Activated naive CD8-positive, alpha-beta T cell treated with anti-CD3 and anti-CD28 coated beads, Interleukin-2, amount 50 U/mL, for 16 hours (primary cell): ENCODE results near the gene ICAM1.

ENCODE experiments used
- DNase-seq: peaks from one replicate; pipeline ENCODE4 v3.0.0-alpha.2; 2020; ENCODE audit warnings: low read depth, low spot score

The ICAM1 gene

DNA sequence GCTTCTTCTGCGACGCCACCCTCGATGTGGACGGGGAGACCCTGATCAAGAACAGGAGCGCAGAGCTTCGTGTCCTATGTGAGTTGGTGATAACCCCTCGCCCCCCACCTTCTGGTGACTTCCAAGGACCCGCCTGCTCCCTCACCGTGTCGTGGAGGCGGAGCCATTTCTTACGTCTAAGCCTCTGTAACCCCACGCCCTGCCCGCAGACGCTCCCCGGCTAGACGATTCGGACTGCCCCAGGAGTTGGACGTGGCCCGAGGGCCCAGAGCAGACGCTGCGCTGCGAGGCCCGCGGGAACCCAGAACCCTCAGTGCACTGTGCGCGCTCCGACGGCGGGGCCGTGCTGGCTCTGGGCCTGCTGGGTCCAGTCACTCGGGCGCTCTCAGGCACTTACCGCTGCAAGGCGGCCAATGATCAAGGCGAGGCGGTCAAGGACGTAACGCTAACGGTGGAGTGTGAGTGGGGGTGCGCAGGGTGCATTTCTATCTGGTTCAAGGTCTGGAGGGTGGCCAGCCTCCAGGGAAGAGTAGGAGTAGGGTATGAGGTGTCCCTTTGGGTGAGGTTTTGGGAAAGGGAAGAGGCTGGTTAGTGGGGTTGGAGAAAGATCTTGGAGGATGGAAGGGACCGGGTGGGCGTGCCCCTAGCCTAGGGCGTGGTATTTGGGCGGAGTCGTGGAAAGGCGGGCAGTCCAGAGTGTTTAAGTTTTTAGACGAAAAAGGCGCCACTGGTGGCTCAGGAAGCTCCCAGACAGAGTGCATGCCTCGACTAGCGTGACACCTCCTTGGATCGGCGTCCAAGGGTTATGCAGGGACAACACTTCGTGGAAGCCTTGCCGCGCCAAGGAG lies 22.1 kb downstream of the ICAM1 start:
- DNase-seq, result no peak

DNA sequence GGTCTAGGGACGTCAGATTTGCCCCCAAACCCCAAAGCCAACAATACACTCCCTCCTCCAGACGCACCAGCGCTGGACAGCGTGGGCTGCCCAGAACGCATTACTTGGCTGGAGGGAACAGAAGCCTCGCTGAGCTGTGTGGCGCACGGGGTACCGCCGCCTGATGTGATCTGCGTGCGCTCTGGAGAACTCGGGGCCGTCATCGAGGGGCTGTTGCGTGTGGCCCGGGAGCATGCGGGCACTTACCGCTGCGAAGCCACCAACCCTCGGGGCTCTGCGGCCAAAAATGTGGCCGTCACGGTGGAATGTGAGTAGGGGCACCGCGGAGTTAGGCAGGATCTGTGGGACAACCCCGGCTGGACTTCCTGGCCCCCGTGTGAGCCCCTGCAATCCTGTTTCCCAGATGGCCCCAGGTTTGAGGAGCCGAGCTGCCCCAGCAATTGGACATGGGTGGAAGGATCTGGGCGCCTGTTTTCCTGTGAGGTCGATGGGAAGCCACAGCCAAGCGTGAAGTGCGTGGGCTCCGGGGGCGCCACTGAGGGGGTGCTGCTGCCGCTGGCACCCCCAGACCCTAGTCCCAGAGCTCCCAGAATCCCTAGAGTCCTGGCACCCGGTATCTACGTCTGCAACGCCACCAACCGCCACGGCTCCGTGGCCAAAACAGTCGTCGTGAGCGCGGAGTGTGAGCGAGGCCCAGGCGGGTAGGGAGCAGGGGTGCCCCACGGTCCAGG lies 22.9 kb downstream of the ICAM1 start:
- no peak for DNase-seq

DNA sequence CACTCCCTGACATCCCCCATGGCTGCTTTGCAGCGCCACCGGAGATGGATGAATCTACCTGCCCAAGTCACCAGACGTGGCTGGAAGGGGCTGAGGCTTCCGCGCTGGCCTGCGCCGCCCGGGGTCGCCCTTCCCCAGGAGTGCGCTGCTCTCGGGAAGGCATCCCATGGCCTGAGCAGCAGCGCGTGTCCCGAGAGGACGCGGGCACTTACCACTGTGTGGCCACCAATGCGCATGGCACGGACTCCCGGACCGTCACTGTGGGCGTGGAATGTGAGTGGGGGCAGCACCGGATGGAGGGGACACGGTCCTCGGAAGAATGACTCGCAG lies 23.4 kb downstream of the ICAM1 start:
- no peak for DNase-seq

DNA sequence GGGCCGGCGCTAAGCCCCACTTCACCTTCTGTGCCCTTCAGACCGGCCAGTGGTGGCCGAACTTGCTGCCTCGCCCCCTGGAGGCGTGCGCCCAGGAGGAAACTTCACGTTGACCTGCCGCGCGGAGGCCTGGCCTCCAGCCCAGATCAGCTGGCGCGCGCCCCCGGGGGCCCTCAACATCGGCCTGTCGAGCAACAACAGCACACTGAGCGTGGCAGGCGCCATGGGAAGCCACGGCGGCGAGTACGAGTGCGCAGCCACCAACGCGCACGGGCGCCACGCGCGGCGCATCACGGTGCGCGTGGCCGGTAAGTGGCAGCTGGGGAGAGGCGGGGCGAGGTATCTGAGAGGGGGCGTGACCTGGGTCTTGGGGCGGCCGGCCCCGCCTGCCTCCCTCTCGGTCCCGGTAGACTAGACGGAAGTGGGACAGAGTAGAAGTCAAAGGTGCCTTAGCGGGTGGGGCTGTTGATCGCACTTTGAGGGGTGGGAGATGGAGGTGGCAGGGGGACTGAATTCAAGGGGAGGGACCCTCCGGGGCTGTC lies 24.5 kb downstream of the ICAM1 start:
- no peak for DNase-seq

DNA sequence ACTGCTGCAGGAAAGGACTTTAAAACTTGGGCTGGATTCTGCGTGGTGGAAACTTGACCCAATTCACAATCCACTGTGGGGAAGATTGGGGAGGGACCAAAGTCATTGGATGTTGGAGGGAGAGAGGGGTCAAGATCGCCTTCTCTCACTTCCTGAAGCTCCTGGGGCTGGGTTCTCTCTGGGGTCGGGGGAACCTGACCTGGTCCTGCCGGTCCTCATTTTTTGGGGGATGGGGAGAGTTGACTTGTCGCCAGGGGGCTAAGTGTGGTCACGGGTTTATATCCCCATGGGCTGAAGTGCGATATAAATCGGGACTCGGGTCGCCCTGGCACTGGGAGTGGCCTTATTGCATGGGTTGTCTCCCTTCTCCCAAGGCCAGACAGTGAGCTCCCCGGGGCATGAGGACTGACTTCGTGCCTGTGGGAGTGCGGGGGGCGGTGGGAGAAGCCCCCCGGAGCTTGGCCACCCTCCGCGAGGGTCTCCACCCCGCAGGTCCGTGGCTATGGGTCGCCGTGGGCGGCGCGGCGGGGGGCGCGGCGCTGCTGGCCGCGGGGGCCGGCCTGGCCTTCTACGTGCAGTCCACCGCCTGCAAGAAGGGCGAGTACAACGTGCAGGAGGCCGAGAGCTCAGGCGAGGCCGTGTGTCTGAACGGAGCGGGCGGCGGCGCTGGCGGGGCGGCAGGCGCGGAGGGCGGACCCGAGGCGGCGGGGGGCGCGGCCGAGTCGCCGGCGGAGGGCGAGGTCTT lies 25.1 kb downstream of the ICAM1 start:
- DNase-seq, result no peak

DNA sequence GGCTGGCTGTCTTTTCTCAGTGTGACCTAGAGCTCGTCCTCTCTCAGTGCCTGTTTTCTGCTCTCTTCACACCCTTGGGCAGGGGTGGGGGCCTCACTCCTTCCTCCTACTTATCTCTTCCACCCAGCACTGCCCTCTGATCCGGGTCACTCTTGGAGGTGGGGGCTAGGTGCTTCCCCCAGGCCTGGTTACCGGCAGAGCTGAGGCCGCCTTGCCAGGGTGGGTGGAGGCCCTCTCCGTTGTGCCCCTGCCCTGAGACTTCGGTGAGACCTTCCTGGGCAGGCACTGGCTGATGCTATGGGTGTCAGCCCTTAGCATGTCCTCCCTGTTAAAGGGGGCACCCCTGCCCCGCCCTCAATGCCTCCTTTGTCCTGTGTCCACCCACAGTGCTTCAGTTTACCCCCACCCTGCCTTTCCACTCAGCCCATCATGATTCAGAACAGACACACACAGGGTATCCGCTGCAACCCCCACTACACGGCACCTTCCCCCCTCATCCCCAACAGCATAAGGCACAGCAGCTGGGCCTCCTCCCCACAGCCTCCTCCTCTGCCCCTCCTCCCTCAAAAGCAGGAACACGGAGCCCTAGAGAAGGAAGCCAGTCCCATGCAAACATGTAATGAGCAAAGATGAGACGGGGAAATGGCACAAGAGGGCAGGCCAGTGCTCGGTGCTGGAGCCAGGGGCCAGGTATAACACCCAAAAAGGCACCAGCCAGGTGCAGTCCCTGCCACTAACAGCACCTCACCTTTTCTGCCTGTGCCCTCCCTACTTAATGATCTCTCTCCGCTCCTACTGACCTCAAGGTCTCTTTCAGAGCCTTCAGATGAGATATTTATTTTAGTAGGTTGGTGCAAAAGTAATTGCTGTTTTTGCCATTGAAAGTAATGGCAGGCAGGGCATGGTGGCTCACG lies 28.9 kb downstream of the ICAM1 start:
- no peak for DNase-seq

DNA sequence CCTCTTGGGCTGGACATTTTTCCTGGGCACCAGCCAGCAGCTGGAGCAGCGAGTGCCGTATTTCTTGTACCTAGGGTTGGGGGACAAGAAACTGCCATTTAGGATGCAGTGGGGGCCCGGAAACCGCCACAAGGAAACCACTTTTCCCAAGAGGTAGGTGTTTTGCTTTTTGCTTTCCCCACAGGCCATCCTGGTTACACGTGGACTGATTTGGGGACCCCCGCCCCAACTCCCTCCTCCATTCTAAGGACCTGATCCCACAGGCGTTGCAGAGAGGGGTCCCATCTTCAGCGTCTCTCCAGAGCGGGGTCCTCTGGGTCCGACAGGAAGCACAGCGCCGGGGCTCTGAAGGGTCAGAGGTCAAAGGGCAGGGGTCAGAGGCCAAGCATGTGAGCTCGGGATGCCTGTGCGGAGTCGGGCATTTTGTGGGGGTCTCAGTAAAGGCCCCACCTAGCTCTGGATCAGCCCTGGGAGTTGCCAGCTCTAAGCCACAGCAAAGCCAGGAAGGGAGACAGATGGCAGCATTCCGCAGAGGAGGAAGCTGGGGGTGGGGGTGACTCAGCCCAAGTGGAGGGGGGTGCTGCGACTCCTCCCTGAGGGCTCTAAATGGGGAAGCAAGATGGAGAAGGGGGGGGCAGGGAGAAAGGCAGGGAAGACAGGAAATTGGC lies 34.4 kb downstream of the ICAM1 start:
- no peak for DNase-seq

DNA sequence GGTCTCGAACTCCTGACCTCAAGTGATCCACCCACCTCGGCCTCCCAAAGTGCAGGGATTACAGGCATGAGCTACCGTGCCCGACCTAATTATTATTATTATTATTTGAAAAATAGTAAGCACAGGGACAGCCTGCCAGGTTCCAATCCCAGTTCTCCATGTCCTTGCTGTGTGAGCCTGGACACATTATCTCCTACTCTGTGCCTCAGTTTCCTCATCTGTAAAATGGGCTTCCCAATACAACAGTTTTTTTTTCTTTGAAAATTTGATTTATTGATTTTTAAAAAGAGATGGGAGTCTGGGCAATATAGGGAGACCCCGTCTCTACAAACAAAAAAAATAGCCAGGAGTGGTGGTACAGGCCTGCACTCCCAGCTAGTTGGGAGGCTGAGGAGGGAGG lies 35.4 kb downstream of the ICAM1 start:
- no peak for DNase-seq

DNA sequence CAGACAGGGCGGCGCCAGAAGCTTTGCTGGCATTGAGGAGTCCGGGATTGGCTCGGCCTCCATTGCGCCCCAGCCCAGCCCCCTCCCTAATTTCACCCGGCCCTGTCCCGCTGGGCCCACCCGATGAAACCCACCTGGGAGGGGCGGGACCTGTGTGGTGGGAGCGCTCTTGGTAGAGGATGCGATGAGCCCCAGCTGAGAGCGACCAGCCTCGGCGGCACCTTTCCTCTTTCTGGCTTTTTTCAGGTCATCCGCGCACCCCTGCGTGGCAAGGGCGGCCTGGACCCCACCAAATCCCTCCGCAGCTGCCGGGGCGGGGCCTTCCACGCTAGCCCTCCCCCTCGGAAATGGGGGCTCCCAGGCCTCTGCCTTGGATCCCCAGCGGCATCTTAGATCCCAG lies 38.5 kb downstream of the ICAM1 start, which contains the start of gene ZGLP1:
Gene ZGLP1, minus strand, starts transcription at position 393 of the 400 bp plus-strand sequence.
- no peak for DNase-seq

DNA sequence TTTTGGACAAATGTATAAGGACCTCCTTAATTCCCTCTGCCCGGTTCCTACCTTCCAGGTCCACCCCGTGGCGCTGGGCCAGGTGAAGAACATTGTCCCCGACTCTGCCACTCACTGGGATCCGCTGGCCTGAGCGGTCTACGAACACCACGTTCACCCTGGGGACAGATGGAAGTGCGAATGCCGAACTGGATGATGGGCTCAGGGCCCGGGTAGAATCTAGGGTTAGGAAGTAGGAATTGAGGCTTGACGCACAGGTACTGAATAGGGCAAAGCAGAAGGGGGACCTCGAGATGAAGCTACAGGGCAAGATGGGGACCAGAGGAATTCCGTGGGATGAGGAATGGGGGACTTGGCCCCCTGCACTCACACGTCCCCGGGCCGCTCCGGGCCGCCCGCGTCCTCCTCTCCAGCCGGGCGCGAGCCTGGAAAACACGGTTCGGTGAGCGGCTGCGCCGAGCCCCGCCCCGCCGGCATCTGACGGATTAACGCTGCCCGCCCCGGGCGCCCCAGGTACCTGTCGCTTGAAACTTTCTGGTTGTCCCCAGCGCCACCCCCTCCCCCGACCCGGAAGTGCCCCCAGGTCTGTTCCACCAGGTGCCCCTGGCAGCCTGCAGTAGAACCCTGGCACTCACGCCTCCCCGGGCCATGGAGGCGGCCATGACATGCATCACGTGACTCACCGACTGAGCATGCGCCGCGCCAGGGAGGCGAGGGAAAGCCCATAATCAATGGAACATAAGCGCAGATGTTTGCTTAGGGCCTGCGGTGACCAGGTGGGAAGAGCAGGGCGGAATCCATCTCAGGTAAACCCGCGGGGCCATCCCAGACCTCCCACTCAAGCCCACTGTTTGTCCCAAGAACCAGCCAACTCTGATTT lies 44.7 kb downstream of the ICAM1 start, which contains the start of gene FDX2:
Gene FDX2, minus strand, starts transcription at position 681 of the 880 bp plus-strand sequence. Its CDS starts 19 bp downstream, at position 662.
- peak; percentile 86 for DNase-seq

DNA sequence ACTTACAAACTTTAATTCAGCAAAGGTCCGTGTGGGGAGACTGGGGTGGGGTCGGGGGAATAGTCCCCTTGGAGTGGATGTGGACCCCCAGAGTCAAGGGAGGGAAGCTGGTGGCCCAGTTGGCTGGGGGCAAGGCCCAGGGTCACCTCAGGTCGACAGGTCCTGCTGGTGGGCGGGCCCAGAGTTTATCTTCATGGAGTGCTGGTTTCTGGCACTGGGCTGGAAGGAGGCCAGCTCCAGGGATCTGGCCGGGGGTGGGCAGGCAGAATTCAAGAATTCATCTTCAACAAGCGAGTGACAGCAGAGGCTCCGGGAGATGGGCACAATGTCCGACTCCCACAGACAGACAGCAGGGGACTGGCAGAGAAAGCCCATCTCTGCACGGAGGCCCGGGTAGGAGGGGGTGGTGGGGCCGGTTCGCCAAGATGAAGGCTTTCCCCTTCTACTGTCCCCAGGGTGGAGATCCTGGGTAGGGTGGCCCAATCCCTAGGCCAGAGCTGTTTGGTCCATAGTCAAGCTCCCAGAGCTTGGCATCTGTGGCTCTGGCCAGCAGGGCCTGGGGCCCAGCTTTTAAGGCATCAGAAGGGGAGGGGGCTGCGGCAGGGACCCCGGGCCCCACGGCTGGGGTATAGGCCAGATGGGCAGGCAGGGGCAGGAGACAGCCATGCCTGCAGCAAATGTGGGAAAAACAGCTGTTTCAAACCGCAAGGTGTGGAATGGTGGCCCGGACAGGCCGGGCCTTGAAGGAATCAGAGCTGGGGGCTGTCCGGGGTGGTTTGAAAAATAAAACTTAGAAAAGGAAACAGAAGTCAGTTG lies 45.5 kb downstream of the ICAM1 start:
- no peak for DNase-seq

DNA sequence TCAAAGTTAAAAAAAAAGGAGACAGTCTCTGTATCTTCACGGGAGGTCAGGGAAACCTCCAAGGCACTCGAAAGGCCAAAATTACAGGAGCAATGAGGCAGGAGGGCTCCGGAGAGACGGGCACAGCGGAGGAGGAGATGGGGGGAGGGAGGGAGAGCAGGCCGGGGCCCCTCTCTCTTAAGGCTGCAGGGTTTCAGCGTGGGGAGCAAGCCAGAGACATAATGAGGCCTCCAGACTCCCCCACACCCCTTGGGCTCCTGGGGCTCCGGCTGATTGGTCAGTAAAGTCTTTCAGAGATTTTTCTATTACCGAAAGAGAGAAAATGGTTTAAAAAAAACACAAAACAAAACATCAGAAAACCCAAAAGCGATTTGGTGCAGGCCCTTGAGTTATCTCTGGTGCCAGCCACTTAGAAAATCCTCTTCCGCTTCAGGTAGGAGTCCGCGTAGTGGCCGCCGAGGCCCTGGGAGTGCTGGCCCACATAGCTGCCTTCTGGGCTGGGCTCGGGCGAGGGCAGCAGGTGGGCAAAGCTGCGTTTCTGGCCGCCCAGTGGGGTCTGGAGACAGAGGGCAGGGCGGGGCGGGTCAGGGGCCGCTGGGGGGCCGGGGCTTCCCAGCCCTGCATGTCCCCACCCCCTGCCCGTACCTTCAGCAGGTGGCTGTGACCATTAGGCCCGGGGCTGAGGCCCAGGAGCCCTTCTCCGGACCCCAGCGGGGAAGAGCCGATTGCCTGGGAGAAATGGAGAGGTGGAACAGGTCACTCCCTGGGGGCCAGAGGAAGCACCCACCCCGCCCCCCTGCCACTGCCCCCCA lies 46.3 kb downstream of the ICAM1 start:
- no peak for DNase-seq

DNA sequence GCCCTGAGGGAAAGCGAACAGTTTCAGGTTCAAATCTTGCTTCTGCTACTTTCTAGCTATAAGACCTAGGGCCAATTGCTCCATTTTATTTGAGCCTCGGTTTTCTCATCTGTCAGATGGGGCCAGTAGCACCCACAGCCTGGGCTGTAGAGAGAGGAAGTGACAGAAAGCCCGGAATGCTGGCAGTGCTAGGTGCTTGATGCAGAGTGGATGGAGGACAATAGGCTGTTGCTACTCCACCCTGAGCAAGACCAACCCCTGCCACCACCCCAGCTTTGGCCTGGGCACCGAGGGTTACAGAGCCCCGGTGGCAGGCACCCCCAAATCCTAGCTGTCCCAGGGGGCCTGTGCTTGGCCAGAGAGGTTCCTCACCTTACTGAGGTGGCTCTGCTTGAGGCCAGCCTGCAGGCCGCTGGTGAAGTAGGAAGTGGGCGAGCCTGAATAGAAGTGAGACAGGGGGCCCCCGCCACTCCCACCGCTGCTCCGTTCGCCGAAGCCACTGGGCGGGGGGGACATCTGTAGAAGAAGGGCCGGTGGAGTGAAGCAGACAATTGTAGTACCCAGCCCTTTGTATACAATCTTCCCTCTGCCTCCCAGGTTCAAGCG lies 47.0 kb downstream of the ICAM1 start:
- DNase-seq, result no peak

DNA sequence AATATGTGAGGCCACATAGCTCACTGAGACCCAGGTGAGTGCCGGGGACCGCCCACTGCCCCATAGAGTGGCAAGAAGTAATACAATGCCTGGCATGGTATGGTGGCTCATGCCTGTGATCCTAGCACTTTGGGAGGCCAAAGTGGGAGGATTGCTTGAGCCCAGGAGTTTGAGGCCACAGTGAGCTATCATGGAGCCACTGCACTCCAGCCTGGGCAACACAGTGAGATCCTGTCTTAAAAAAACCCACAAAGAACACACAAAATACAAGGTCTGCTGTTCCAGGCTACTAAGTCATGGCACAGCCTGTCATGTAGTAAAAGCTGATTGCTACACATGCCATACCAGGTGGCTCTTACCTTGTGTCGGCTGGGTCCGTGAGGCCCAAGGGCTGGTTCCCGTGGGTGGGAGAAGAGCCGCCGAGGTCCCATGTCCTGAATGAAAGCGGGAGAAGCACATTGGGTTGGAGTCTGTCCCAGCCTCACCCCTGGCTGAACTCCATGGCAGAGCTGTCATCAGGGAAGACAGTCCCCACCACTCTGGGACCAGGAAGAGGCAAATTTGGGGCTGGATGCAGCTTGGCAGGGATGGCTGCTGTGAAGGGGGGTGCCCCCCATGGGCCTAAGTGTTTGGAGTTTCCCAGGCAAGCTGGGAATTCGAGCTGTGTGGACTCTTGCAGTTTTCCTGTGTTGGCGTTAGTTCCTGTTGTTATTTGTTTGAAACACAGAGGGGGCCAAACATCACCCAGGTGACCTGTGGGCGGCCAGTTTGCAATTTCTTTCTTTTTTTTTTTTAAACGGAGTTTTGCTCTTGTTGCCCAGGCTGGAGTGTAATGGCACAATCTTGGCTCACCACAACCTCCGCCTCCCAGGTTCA lies 48.1 kb downstream of the ICAM1 start:
- no peak for DNase-seq

DNA sequence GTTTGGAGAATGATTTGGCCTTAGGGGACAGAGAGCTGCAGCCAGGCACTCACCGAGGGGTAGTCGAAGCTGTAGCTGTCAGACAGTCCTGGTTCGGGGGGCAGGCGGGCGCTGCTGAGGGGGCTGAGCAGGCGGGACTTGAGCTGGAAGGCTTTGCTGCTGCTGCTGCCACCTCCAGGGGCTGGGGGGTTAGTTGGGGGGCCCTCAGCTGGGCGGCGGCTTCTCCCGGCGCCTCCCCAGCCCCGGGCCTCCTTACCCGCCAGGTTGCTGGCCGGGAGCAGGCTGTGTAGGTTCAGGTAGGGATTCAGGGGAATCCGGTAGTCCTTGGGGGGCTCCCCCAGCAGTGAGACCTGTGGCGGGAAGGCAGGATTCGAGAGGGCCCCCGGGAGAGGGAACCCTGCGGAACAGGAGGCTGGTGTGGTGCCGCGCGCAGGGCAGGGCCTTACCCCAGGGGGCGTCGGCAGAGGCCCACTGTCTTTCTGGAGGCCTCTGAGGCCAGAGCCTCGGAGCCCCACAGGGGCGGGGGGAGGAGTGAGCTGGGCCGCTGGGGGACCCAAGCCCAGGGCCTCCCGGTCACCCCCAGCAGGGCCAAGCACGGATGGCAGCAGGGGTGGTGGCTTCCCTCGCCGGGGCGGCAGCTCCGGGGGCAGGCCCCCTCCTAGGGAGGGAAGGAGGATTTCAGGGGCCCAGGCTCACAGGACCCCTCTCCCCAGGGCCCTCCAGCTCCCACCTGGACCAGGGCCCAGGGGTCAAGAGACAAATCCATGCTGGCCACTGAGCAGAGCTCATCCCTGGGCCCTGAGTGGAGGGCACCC lies 49.9 kb downstream of the ICAM1 start:
- DNase-seq, result no peak
